Activated T-cell treated with anti-CD3 and anti-CD28 coated beads, Interleukin-2, amount 50 U/mL, for 48 hours (primary cell): ENCODE data around the gene CHRNA5.
A peak's percentile ranks its signal among the peaks of the same experiment; 100 is the strongest.

Source experiments
- DNase-seq, 2 experiments: peaks; one replicate each; pipeline ENCODE4 v3.0.0-alpha.2; 2020

Gene CHRNA5

GRCh38 chr15:78640527-78641101 is 75.3 kb downstream of the CHRNA5 start:
- peak in 1 of 2 experiments; percentile 21 for DNase-seq

- DNase-seq, result peak; percentile 31 to 45
These were observed 75.9 kb downstream of the CHRNA5 start, which contains the start of gene CHRNB4 for GRCh38 chr15:78641102-78641748. CHRNB4 (minus strand) TSS chr15:78641210; CDS start chr15:78641133, 77 bp downstream.

GRCh38 chr15:78641749-78642275 is 76.5 kb downstream of the CHRNA5 start:
- DNase-seq, result no peak

- DNase-seq, result no peak
These were observed 77.0 kb downstream of the CHRNA5 start for GRCh38 chr15:78642331-78642730.
